Stimulated activated CD4-positive, alpha-beta T cell treated with anti-CD3 and anti-CD28 coated beads, TNF-alpha, amount 100 ng/mL, for 24 hours (primary cell): ENCODE measurements around the gene NPW.

Experiments used
- DNase-seq, 3 experiments: peaks; one replicate each; pipeline ENCODE4 v3.0.0-alpha.2; 2020; ENCODE audit warnings: low read depth in 3 of 3

The NPW gene

GRCh38 chr16:2053897-2054296 lies 34.3 kb downstream of the NPW start:
- DNase-seq, result no peak

- DNase-seq, result no peak
Observed at GRCh38 chr16:2054543-2055245, 35.1 kb downstream of the NPW start.

GRCh38 chr16:2056077-2056476 lies 36.5 kb downstream of the NPW start:
- no peak for DNase-seq

- no peak for DNase-seq
Observed at GRCh38 chr16:2056681-2057407, 37.3 kb downstream of the NPW start.

- DNase-seq, result no peak
Observed at GRCh38 chr16:2057438-2057837, 37.9 kb downstream of the NPW start.

- no peak for DNase-seq
Observed at GRCh38 chr16:2058420-2058819, 38.8 kb downstream of the NPW start.

- no peak for DNase-seq
Observed at GRCh38 chr16:2058872-2059271, 39.3 kb downstream of the NPW start.

GRCh38 chr16:2060346-2060745 lies 40.8 kb downstream of the NPW start:
- DNase-seq, result no peak

GRCh38 chr16:2061023-2061422 lies 41.4 kb downstream of the NPW start:
- no peak for DNase-seq

- no peak for DNase-seq
Observed at GRCh38 chr16:2061526-2061925, 41.9 kb downstream of the NPW start.

GRCh38 chr16:2062801-2063200 lies 43.2 kb downstream of the NPW start:
- no peak for DNase-seq

GRCh38 chr16:2063861-2064260 lies 44.3 kb downstream of the NPW start:
- no peak for DNase-seq

GRCh38 chr16:2064368-2064945 lies 44.9 kb downstream of the NPW start:
- DNase-seq, result no peak

GRCh38 chr16:2066139-2066538 lies 46.6 kb downstream of the NPW start:
- no peak for DNase-seq
